EL (cell line): Measurements from ENCODE around the gene FLYWCH1.
"Not testable (repeated sequence)": the region's sequence is repeated elsewhere in the genome, so short reads cannot be mapped to it uniquely, and the experiment has no call there.

ENCODE experiments used
- DNase-seq: peaks from one replicate; pipeline ENCODE4 v3.0.0-alpha.2; 2016

Gene FLYWCH1

DNA sequence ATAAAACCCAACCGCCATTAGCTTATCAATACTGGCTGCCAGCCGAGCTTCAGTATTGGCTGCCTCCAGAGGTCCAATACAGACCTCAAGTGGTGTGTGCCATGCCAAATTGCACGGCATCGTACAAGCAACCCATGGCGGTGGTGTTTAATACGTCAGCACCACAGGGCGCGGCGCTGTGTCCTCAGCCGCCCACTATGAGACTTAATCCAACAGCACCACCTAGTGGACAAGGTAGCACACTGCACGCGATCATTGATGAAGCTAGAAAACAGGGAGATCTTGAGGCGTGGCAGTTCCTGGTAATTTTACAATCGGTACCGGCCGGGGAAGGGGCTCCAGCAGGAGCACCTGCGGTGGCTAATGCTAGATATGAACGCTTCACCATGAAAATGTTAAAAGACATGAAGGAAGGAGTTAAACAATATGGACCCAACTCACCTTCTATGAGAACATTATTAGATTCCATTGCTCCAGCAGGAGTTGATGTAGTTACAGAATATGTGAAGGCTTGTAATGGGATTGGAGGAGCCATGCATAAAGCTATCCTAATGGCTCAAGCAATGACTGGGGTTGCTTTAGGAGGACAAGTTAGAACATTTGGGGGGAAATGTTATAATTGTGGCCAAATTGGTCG is 15.4 kb downstream of the FLYWCH1 start:
- DNase-seq: peak; percentile 85

DNA sequence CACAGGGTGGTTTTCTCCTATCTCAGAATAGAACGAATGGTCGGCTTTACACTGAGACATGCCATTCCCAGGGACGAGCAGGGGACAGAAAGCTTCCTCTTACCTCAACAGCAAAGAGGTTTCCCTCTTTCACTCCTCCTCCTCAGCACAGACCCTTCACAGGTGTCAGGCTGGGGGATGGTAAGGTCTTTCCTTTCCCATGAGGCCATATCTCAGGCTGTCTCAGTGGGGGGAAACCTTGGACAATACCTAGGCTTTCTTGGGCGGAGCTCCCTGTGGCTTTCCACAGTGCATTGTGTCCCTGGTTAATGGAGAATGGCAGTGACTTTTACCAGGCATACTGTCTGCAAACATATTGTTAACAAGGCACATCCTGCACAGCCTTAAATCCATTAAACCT is 16.4 kb downstream of the FLYWCH1 start:
- not testable (repeated sequence) for DNase-seq

- DNase-seq: no peak
Observed at GRCh38 chr16:2928796-2929195, 17.1 kb downstream of the FLYWCH1 start.

DNA sequence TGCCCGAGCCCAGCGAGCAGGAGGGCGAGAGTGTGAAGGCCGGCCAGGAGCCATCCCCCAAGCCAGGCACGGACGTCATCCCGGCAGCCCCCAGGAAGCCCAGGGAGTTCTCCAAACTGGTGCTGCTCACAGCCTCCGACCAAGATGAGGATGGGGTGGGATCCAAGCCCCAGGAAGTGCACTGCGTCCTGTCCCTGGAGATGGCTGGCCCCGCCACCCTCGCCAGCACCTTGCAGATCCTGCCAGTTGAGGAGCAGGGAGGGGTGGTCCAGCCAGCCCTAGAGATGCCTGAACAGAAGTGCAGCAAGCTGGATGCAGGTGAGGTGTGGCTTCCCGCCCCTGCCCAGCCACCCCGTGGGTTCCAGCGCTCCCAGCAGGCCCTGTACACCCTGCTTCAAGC is 18.0 kb downstream of the FLYWCH1 start:
- no peak for DNase-seq

DNA sequence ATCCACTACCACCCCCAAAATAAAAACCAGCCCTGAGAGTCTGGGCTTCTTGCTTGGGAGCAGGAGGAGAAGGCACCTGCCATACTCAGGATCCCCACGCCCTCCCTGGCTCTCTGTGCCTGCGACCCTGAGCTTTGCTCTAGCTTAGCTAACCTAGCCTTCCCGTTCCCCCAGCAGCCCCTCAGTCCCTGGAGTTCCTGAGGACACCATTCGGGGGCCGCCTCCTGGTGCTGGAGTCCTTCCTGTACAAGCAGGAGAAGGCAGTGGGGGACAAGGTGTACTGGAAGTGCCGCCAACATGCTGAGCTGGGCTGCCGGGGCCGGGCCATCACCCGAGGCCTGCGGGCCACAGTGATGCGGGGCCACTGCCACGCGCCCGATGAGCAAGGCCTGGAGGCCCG is 18.5 kb downstream of the FLYWCH1 start:
- DNase-seq: no peak

GRCh38 chr16:2931231-2931914 is 19.6 kb downstream of the FLYWCH1 start:
- not testable (repeated sequence) for DNase-seq

- no peak for DNase-seq
Observed at GRCh38 chr16:2933136-2933535, 21.4 kb downstream of the FLYWCH1 start.

GRCh38 chr16:2933701-2934100 is 22.0 kb downstream of the FLYWCH1 start:
- DNase-seq: no peak

- no peak for DNase-seq
Observed at GRCh38 chr16:2934450-2934849, 22.7 kb downstream of the FLYWCH1 start.

DNA sequence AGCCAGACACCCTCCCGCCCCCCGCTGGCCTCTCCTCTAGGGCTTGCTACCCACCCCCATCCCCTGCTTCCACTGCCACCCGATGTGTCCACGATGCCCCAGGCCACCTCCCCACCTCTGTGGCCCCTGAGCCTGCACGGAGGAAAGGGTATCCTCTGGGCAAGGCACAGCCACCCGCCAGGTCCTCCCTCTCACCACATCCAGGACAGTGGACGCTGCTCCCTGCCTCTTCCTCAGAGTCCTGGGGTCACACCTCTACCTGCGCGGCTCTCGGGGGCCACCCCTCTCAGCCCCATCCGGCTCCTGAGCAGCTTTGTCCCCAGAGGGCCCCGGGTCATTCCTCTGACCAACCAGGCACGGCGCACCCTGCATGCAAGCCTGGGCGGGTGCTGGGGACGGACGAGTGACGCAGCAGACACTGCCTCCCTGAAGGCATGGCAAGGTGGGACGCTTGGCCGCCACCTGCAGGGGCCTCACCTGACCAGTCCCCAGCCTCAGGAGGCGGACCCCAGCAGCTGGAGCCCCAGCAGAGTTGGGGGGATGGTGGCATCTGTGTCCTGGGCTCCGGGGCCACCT is 24.8 kb downstream of the FLYWCH1 start:
- DNase-seq: no peak

- DNase-seq: no peak
Observed at GRCh38 chr16:2937170-2937569, 25.4 kb downstream of the FLYWCH1 start.

- no peak for DNase-seq
Observed at GRCh38 chr16:2938206-2938605, 26.5 kb downstream of the FLYWCH1 start.

- no peak for DNase-seq
Observed at GRCh38 chr16:2939968-2940367, 28.2 kb downstream of the FLYWCH1 start.

DNA sequence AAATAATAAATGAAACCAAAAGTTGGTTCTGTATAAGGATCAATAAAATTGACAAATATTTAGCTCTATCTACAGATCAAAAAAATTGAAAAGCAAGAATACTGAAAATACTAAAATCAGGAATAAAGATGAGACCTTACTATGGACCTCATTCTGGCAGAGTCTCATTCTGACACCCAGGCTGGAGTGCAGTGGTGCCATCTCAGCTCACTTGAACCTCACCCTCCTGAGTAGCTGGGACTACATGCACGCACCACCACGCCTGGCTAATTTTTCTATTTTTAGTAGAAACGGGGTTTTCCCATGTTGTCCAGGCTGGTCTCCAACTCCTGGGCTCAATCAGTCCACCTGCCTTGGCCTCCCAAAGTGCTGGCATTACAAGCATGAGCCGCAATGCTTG is 30.3 kb downstream of the FLYWCH1 start:
- no peak for DNase-seq

- not testable (repeated sequence) for DNase-seq
Observed at GRCh38 chr16:2943716-2944115, 32.0 kb downstream of the FLYWCH1 start.

DNA sequence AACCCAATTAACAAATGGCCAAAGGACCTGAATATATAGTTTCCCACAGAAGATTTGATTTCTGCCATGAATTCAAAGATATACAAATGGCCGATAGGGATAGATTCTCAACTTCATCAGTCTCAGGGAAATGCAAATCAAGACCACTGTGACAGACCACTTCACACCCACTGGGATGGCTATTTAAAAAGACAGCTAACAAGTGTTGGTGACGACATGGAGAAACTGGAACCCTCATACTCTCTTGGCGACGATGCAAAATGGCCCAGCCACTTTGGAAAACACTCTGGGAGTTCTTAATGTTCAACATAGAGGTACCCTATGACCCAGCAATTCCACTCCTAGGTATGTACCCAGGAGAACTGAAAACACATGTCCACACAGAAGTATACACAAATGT is 34.9 kb downstream of the FLYWCH1 start:
- DNase-seq: no peak

GRCh38 chr16:2948807-2949704 is 37.3 kb downstream of the FLYWCH1 start:
- DNase-seq: no peak

DNA sequence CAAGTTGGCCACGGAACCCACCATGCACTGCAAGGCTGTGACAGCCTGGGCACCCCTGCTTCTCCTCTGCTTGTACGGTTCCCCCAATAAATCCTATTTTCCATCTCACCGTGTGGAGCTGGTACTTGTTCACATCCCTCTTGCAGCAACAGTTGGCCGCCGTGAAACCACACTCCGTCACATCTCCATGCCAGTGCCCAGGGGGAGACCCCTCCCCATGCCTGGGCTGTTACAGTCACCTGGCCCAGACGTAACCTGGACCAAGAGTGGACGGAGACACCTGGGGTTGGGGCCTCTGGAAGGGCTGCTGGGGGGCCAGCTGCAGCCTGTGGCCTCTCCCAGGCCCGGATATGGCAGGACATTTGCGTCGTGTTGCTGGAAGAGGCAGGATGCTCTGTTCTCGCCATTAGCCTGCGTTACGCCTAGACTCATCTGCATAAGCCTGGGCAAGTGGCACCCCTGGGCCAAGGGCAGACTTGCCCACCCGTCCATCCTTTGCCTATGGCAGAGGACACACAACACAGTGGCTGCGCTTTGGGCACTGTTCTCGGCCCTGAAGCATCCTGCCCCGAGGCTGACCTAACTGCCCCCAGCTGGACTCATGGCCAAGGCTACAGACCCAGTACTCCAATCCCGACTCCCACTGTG is 38.1 kb downstream of the FLYWCH1 start:
- DNase-seq: no peak

GRCh38 chr16:2950353-2950724 is 38.6 kb downstream of the FLYWCH1 start:
- DNase-seq: no peak

- DNase-seq: no peak
Observed at GRCh38 chr16:2950773-2951172, 39.0 kb downstream of the FLYWCH1 start.

DNA sequence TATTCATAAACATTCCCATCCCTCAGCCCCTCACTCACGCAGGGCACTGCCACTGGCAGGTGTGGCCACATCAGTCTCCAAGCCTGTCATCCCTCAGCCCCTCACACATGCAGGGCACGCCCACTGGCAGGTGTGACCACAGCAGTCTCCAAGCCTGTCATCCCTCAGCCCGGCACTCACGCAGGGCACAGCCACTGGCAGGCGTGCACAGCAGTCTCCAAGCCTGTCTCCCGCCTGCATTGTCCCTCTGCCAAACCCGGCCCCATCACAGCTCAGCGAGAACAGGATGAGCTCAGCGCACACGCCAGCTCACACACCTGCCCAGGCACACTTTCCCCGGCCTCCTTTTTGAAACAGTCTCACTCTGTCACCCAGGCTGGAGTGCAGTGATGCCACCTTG is 40.9 kb downstream of the FLYWCH1 start:
- DNase-seq: no peak

GRCh38 chr16:2953706-2954627 is 42.2 kb downstream of the FLYWCH1 start:
- DNase-seq: no peak
